GM23338 (cell line): ENCODE data around the gene ERBB4. TPM values are rescaled to one million over a fixed set of nuclear protein-coding genes. Genes with fewer than 3 reads are reported as not detected.

ENCODE experiments used
- ATAC-seq: fragments of 200-7000 bp; cut with Tn5 transposase; 3 replicates; pipeline ENCODE4 v1.9.1; 2020
- DNase-seq: peaks from one replicate; pipeline ENCODE4 v3.0.0-alpha.2; 2015; ENCODE audit warnings: low spot score
- H2AFZ ChIP-seq: fragments of 200-600 bp; sonication (generic); 2 replicates; pipeline ENCODE4 v1.8.0; 2016; ENCODE audit warnings: antibody characterized with exemption, mild to moderate bottlenecking, moderate library complexity
- H3F3A ChIP-seq: fragments of 200-600 bp; sonication (generic); replicated peaks from 2 replicates; pipeline ENCODE4 v1.8.0; 2017; ENCODE audit warnings: antibody characterized with exemption, mixed run types, low read depth
- H3K27ac ChIP-seq: fragments of 200-600 bp; sonication (generic); 2 replicates; pipeline ENCODE4 v1.6.1; 2016; ENCODE audit warnings: low read depth
- H3K27me3 ChIP-seq: fragments of 200-600 bp; sonication (generic); 2 replicates; pipeline ENCODE4 v1.8.0; 2016; ENCODE audit warnings: mild to moderate bottlenecking, mixed run types, moderate library complexity; ENCODE audit not compliant: insufficient read depth
- H3K36me3 ChIP-seq: fragments of 200-600 bp; sonication (generic); 2 replicates; pipeline ENCODE4 v1.8.0; 2016; ENCODE audit warnings: mild to moderate bottlenecking; ENCODE audit not compliant: insufficient read depth
- H3K4me1 ChIP-seq: fragments of 200-600 bp; sonication (generic); 2 replicates; pipeline ENCODE4 v1.8.0; 2016; ENCODE audit warnings: mild to moderate bottlenecking, moderate library complexity; ENCODE audit not compliant: insufficient read depth
- H3K4me2 ChIP-seq: fragments of 200-600 bp; sonication (generic); 2 replicates; pipeline ENCODE4 v1.7.1; 2017; ENCODE audit warnings: mixed run types
- H3K4me3 ChIP-seq: fragments of 200-600 bp; sonication (generic); 2 replicates; pipeline ENCODE4 v1.6.1; 2016; ENCODE audit warnings: mixed run types
- H3K79me2 ChIP-seq: fragments of 200-600 bp; sonication (generic); replicated peaks from 2 replicates; pipeline ENCODE4 v1.8.0; 2017; ENCODE audit warnings: mild to moderate bottlenecking; ENCODE audit not compliant: insufficient read depth
- H3K9me2 ChIP-seq: fragments of 200-600 bp; sonication (generic); 2 replicates; pipeline ENCODE4 v1.8.0; 2017; ENCODE audit not compliant: insufficient read depth
- H4K20me1 ChIP-seq: fragments of 200-600 bp; sonication (generic); replicated peaks from 2 replicates; pipeline ENCODE4 v1.8.0; 2017; ENCODE audit warnings: mild to moderate bottlenecking; ENCODE audit not compliant: insufficient read depth
- H3K27ac Mint-ChIP-seq: 2 replicates; pipeline ENCODE4 v1.8.0; 2020; ENCODE audit warnings: inconsistent platforms, mild to moderate bottlenecking, moderate library complexity, mixed read lengths
- H3K27me3 Mint-ChIP-seq: 3 replicates; pipeline ENCODE4 v1.8.0; 2022; ENCODE audit warnings: low read depth, mild to moderate bottlenecking, moderate library complexity, mixed read lengths, inconsistent platforms; ENCODE audit not compliant: insufficient read depth, poor library complexity
- H3K36me3 Mint-ChIP-seq: 3 replicates; pipeline ENCODE4 v1.8.0; 2021; ENCODE audit warnings: low read depth, mild to moderate bottlenecking, inconsistent platforms, moderate library complexity, mixed read lengths
- H3K4me1 Mint-ChIP-seq: 3 replicates; pipeline ENCODE4 v1.8.0; 2020; ENCODE audit warnings: mild to moderate bottlenecking, inconsistent platforms, mixed read lengths
- H3K4me3 Mint-ChIP-seq: 3 replicates; pipeline ENCODE4 v1.8.0; 2021; ENCODE audit warnings: moderate library complexity, mild to moderate bottlenecking, inconsistent platforms, mixed read lengths
- H3K9me3 Mint-ChIP-seq: 3 replicates; pipeline ENCODE4 v1.8.0; 2020; ENCODE audit warnings: moderate library complexity, mild to moderate bottlenecking, inconsistent platforms, mixed read lengths
- CREB1 ChIP-seq: fragments of 250-450 bp; sonication (Bioruptor Pico); IDR thresholded peaks from 2 replicates; pipeline ENCODE4 v1.5.0; 2020; ENCODE audit warnings: low read depth, mild to moderate bottlenecking, moderate library complexity
- EZH2 ChIP-seq: fragments of 200-600 bp; sonication (generic); IDR thresholded peaks from one replicate; pipeline ENCODE4 v1.8.0; 2017; ENCODE audit warnings: antibody characterized with exemption, mild to moderate bottlenecking, low read depth; ENCODE audit not compliant: unreplicated experiment
- EZH2phosphoT487 ChIP-seq: fragments of 200-600 bp; sonication (generic); IDR thresholded peaks from one replicate; pipeline ENCODE4 v1.8.1; 2018; ENCODE audit warnings: antibody characterized with exemption; ENCODE audit not compliant: unreplicated experiment
- JUNB ChIP-seq: IDR thresholded peaks from one replicate; pipeline ENCODE4 v1.6.1; 2016; ENCODE audit warnings: antibody characterized with exemption; ENCODE audit not compliant: unreplicated experiment
- NANOG ChIP-seq: IDR thresholded peaks from 2 replicates; pipeline ENCODE4 v1.6.1; 2016; ENCODE audit warnings: antibody characterized with exemption, borderline replicate concordance
- POLR2AphosphoS5 ChIP-seq: IDR thresholded peaks from 2 replicates; pipeline ENCODE4 v1.6.1; 2016; ENCODE audit warnings: antibody characterized with exemption, low read depth
- STAT1 ChIP-seq: IDR thresholded peaks from one replicate; pipeline ENCODE4 v1.6.1; 2016; ENCODE audit warnings: antibody characterized with exemption; ENCODE audit not compliant: unreplicated experiment
- ZNF114 ChIP-seq: fragments of 250-450 bp; sonication (Bioruptor Pico); IDR thresholded peaks from 2 replicates; pipeline ENCODE4 v1.5.0; 2020; ENCODE audit warnings: mild to moderate bottlenecking, moderate library complexity
- ZNF331 ChIP-seq: fragments of 250-450 bp; sonication (Bioruptor Pico); IDR thresholded peaks from 2 replicates; pipeline ENCODE4 v1.5.0; 2020; ENCODE audit warnings: low read depth, mild to moderate bottlenecking, moderate library complexity
- polyA plus RNA-seq: library from polyadenylated mRNA; unstranded; fragments of >200 nt; fragmentation: Nextera tagmentation; extraction: Ambion mirVana; gene quantifications from 2 replicates; pipeline ENCODE4 v1.2.1, GENCODE V29; 2016
- total RNA-seq: library from RNA; depleted of rRNA; stranded (reverse); fragments of >200 nt; shearing (Covaris generic); gene quantifications from 2 replicates; pipeline ENCODE4 v1.2.3, GENCODE V29; 2014
- TF ChIP-seq, protein P1 (sequence below): IDR thresholded peaks from one replicate; pipeline ENCODE4 v1.6.1; 2018; ENCODE audit warnings: antibody characterized with exemption; ENCODE audit not compliant: unreplicated experiment
- TF ChIP-seq, protein P2 (sequence below), 2 experiments: fragments of 200-600 bp in 1 of 2; sonication (generic) in 1 of 2; conservative IDR thresholded peaks; 2 replicates each; pipeline versions ENCODE4 v1.5.1 to v1.6.1; 2016 to 2017; ENCODE audit warnings: antibody characterized with exemption in 2 of 2, low read depth in 2 of 2, mild to moderate bottlenecking in 2 of 2, moderate library complexity in 1 of 2
- TF ChIP-seq, protein P3 (sequence below): fragments of 250-450 bp; sonication (Bioruptor Pico); IDR thresholded peaks from 2 replicates; pipeline ENCODE4 v1.5.0; 2020; ENCODE audit warnings: mild to moderate bottlenecking, moderate library complexity
- TF ChIP-seq, protein P4 (sequence below): IDR thresholded peaks from 2 replicates; pipeline ENCODE4 v1.6.1; 2016; ENCODE audit warnings: antibody characterized with exemption

Gene ERBB4
- total and polyA plus RNA-seq, 2 experiments from 2014 or later = 0.73 to 1.1 TPM

DNA sequence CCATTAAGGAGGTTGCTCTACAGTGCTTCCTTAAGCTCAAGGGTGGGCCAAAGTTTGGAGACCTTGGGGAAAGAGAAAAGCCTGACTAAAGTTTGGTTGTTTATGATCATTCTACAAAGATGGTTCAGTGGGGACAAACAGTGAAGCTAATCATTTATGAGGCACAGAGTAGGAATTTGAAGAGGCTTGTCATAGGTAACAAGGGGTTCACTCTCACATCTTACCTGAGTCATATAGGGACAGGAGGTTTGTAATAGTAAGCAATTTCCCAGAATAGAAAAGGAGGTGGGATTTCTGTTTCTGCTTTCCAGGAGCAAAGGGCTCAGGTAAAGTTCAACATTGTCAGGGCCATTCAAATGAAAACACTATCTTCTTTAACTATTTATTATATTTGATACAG is 1194.3 kb downstream of the ERBB4 start (continued):
- TF ChIP-seq, protein P1, sequence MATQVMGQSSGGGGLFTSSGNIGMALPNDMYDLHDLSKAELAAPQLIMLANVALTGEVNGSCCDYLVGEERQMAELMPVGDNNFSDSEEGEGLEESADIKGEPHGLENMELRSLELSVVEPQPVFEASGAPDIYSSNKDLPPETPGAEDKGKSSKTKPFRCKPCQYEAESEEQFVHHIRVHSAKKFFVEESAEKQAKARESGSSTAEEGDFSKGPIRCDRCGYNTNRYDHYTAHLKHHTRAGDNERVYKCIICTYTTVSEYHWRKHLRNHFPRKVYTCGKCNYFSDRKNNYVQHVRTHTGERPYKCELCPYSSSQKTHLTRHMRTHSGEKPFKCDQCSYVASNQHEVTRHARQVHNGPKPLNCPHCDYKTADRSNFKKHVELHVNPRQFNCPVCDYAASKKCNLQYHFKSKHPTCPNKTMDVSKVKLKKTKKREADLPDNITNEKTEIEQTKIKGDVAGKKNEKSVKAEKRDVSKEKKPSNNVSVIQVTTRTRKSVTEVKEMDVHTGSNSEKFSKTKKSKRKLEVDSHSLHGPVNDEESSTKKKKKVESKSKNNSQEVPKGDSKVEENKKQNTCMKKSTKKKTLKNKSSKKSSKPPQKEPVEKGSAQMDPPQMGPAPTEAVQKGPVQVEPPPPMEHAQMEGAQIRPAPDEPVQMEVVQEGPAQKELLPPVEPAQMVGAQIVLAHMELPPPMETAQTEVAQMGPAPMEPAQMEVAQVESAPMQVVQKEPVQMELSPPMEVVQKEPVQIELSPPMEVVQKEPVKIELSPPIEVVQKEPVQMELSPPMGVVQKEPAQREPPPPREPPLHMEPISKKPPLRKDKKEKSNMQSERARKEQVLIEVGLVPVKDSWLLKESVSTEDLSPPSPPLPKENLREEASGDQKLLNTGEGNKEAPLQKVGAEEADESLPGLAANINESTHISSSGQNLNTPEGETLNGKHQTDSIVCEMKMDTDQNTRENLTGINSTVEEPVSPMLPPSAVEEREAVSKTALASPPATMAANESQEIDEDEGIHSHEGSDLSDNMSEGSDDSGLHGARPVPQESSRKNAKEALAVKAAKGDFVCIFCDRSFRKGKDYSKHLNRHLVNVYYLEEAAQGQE = no peak
- TF ChIP-seq, protein P2, sequence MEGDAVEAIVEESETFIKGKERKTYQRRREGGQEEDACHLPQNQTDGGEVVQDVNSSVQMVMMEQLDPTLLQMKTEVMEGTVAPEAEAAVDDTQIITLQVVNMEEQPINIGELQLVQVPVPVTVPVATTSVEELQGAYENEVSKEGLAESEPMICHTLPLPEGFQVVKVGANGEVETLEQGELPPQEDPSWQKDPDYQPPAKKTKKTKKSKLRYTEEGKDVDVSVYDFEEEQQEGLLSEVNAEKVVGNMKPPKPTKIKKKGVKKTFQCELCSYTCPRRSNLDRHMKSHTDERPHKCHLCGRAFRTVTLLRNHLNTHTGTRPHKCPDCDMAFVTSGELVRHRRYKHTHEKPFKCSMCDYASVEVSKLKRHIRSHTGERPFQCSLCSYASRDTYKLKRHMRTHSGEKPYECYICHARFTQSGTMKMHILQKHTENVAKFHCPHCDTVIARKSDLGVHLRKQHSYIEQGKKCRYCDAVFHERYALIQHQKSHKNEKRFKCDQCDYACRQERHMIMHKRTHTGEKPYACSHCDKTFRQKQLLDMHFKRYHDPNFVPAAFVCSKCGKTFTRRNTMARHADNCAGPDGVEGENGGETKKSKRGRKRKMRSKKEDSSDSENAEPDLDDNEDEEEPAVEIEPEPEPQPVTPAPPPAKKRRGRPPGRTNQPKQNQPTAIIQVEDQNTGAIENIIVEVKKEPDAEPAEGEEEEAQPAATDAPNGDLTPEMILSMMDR (conservative IDR thresholded peaks at IDR 0.05; ENCODE audit: low read depth in 2 of 2) = no peak
- TF ChIP-seq STAT1 = no peak
- TF ChIP-seq EZH2 = no peak
- TF ChIP-seq ZNF331 (CRISPR knock-in tag) = no peak

DNA sequence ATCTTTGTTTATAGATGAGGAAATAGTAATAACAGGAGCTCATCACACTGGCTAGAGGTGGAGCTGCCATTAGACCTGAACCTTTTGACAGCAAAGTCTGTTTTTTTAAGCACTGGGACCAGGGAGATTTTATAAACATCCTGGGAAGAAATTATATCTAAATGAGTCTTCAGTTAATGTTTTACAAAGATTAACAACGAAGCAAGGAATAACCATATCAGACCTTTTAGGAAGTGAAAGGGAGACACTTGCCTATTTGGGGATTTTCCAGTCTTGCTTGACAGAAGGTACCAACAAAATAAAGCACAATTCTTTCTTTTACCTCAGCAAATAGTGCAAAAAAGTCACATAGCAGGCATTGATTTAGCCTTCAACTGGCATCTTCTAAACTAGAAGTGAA is 1205.2 kb downstream of the ERBB4 start:
- Histone ChIP-seq H4K20me1 (no peaks in the 10 kb centered on the region), H3K4me2 (no peak overlapping the region), H3K27me3 (no peaks in the 10 kb centered on the region), H3K4me1 (peaks cover 21% of the 10 kb centered on the region), H2AFZ (no peak overlapping the region), H3K27ac (no peak overlapping the region), H3F3A (no peaks in the 10 kb centered on the region), H3K79me2 (no peaks in the 10 kb centered on the region), H3K9me2 (no peaks in the 10 kb centered on the region), H3K4me3 (no peak overlapping the region), H3K36me3 (peaks cover 2% of the 10 kb centered on the region; the same call in 1 of the 2 replicates)
- ATAC-seq (no peak), DNase-seq (no peak)
- no peak overlapping the region for H3K4me3 Mint-ChIP-seq
- H3K36me3 Mint-ChIP-seq = no peaks in the 10 kb centered on the region
- peaks cover 12% of the 10 kb centered on the region for H3K27me3 Mint-ChIP-seq
- H3K9me3 Mint-ChIP-seq = peaks cover 3% of the 10 kb centered on the region; the same call in 1 of the 3 replicates
- H3K4me1 Mint-ChIP-seq = peaks cover 23% of the 10 kb centered on the region
- H3K27ac Mint-ChIP-seq = no peak overlapping the region
- TF ChIP-seq, protein P3, sequence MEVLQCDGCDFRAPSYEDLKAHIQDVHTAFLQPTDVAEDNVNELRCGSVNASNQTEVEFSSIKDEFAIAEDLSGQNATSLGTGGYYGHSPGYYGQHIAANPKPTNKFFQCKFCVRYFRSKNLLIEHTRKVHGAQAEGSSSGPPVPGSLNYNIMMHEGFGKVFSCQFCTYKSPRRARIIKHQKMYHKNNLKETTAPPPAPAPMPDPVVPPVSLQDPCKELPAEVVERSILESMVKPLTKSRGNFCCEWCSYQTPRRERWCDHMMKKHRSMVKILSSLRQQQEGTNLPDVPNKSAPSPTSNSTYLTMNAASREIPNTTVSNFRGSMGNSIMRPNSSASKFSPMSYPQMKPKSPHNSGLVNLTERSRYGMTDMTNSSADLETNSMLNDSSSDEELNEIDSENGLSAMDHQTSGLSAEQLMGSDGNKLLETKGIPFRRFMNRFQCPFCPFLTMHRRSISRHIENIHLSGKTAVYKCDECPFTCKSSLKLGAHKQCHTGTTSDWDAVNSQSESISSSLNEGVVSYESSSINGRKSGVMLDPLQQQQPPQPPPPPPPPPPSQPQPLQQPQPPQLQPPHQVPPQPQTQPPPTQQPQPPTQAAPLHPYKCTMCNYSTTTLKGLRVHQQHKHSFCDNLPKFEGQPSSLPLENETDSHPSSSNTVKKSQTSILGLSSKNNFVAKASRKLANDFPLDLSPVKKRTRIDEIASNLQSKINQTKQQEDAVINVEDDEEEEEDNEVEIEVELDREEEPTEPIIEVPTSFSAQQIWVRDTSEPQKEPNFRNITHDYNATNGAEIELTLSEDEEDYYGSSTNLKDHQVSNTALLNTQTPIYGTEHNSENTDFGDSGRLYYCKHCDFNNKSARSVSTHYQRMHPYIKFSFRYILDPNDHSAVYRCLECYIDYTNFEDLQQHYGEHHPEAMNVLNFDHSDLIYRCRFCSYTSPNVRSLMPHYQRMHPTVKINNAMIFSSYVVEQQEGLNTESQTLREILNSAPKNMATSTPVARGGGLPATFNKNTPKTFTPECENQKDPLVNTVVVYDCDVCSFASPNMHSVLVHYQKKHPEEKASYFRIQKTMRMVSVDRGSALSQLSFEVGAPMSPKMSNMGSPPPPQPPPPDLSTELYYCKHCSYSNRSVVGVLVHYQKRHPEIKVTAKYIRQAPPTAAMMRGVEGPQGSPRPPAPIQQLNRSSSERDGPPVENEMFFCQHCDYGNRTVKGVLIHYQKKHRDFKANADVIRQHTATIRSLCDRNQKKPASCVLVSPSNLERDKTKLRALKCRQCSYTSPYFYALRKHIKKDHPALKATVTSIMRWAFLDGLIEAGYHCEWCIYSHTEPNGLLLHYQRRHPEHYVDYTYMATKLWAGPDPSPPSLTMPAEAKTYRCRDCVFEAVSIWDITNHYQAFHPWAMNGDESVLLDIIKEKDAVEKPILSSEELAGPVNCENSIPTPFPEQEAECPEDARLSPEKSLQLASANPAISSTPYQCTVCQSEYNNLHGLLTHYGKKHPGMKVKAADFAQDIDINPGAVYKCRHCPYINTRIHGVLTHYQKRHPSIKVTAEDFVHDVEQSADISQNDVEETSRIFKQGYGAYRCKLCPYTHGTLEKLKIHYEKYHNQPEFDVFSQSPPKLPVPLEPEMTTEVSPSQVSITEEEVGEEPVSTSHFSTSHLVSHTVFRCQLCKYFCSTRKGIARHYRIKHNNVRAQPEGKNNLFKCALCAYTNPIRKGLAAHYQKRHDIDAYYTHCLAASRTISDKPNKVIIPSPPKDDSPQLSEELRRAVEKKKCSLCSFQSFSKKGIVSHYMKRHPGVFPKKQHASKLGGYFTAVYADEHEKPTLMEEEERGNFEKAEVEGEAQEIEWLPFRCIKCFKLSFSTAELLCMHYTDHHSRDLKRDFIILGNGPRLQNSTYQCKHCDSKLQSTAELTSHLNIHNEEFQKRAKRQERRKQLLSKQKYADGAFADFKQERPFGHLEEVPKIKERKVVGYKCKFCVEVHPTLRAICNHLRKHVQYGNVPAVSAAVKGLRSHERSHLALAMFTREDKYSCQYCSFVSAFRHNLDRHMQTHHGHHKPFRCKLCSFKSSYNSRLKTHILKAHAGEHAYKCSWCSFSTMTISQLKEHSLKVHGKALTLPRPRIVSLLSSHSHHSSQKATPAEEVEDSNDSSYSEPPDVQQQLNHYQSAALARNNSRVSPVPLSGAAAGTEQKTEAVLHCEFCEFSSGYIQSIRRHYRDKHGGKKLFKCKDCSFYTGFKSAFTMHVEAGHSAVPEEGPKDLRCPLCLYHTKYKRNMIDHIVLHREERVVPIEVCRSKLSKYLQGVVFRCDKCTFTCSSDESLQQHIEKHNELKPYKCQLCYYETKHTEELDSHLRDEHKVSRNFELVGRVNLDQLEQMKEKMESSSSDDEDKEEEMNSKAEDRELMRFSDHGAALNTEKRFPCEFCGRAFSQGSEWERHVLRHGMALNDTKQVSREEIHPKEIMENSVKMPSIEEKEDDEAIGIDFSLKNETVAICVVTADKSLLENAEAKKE (CRISPR knock-in tag) = no peak
- TF ChIP-seq NANOG (no peak), POLR2AphosphoS5 (no peak), STAT1 (no peak), ZNF331 (CRISPR knock-in tag) (no peak), CREB1 (CRISPR knock-in tag) (no peak), ZNF114 (CRISPR knock-in tag) (no peak), EZH2phosphoT487 (no peak), EZH2 (no peak), JUNB (no peak)
- TF ChIP-seq, protein P4, sequence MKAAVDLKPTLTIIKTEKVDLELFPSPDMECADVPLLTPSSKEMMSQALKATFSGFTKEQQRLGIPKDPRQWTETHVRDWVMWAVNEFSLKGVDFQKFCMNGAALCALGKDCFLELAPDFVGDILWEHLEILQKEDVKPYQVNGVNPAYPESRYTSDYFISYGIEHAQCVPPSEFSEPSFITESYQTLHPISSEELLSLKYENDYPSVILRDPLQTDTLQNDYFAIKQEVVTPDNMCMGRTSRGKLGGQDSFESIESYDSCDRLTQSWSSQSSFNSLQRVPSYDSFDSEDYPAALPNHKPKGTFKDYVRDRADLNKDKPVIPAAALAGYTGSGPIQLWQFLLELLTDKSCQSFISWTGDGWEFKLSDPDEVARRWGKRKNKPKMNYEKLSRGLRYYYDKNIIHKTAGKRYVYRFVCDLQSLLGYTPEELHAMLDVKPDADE = no peak
